GM19351 (cell line): Measurements from ENCODE around the gene RFFL.
A peak's percentile ranks its signal among the peaks of the same experiment; 100 is the strongest.
"Not testable (repeated sequence)": the region's sequence is repeated elsewhere in the genome, so short reads cannot be mapped to it uniquely, and the experiment has no call there.

ENCODE experiments used
- ATAC-seq: cut with Tn5 transposase; IDR thresholded peaks from one replicate; pipeline ENCODE4 v1.9.1; 2021; ENCODE audit warnings: mild to moderate bottlenecking, moderate library complexity; ENCODE audit not compliant: unreplicated experiment

Gene RFFL, protein sequence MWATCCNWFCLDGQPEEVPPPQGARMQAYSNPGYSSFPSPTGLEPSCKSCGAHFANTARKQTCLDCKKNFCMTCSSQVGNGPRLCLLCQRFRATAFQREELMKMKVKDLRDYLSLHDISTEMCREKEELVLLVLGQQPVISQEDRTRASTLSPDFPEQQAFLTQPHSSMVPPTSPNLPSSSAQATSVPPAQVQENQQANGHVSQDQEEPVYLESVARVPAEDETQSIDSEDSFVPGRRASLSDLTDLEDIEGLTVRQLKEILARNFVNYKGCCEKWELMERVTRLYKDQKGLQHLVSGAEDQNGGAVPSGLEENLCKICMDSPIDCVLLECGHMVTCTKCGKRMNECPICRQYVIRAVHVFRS

DNA sequence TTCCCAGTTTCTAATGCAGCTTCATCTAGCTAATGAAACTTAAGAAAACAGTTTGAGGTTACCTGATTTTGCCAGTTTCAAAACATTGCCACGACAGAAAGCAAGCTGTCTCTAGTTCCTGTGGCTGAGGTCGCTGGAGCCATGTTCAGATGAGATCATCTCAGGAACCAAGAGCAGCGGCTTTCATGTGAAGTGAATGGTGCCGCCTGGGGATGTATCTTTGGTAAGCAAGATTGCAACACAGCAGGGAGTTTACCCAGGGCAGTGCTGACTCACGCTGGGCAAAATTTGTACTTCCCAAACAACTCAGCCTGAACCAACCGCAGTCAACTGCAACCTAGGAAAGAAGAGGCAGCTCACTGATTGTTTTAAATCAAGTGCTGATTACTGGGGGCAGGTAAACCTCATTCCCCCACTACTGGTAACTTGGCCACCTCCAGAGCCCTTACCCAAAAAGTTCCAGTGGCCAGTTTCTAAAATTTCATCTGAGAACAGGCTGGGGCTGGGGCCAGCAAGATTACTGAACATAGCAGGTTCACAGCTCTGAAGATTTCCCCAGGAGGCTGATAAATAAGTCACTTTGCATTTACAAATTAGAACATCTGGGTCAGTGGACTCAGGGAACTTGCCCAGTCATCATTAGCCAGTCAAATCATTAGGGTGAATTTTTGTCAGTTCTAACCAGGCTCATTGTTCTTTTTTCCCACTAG lies at the start of gene RFFL:
TSS of gene RFFL (minus strand) at position 194 of the 710 bp plus-strand sequence. CDS start 37,154 bp downstream, outside the sequence.
- peak; percentile 90 for ATAC-seq

DNA sequence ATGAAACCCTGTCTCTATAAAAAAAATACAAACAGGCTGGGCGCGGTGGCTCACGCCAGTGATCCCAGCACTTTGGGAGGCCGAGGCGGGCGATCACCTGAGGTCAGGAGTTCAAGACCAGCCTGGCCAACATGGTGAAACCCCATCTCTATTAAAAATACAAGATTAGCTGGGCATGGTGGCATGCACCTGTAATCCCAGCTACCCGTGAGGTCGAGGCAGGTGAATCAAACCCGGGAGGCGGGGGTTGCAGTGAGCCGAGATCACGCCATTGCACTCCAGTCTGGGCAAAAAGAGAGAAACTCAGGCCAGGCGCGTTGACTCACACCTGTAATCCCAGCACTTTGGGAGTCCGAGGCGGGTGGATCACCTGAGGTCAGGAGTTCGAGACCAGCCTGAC lies 47.3 kb upstream of the RFFL start:
- ATAC-seq = not testable (repeated sequence)

- no peak for ATAC-seq
These were observed 41.4 kb upstream of the RFFL start for GRCh38 chr17:35104844-35105450.

DNA sequence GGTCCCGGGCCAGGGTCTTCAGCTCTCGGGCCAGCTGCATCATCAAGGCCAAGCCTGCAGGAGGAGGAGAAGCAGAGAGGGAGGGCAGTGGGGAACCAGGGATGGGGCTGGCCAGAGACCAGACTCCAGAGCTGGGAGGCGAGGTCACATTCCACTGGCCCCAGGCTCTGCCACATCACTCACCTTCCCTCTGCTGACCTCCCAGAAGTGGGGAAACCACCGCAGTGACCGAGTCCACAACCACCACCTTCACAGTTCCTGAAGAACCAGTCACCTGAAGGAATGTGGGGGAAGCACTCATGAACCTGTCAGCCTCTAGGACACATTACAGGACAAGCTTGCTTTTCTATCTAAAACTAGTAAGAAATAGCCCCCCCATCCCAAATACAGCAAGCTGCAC lies 39.8 kb upstream of the RFFL start:
- no peak for ATAC-seq

DNA sequence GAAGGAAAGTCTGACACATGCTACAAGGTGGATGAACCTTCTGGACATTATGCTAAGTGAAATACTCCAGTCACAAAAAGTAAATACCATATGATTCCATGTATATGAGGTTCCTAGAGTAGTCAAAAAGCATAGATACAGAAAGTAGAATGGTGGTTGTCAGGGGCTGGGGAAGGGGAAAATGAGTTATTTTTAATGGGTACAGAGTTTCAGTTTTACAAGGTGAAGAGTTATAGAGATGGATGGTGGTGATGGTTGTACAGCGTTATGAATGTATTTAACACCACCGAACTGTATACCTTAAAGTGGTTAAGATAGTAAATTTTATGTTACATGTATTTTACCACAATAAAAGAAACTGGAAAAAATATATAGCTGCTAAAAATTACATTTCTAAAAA lies 38.2 kb upstream of the RFFL start:
- no peak for ATAC-seq

DNA sequence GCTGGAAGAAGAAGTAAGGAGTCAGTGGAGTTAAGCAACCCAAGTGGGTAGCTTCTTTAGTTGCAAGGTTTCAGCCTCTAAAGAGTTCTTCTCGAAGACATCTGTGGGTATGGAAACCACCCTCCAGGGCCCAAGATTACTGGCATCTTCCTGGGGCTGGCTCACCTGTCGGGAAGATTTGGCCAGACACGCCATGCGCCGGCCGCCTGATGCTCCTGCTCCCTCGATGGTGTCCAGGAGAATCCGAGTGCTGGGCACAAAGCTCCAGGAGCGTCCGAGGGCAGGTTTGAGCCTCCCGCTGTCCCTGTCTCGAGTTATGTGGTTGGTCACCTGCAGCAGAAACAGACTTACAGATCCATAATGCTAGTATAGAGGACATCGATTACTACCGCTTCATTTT lies 37.5 kb upstream of the RFFL start:
- no peak for ATAC-seq

- ATAC-seq = no peak
These were observed 36.4 kb upstream of the RFFL start for GRCh38 chr17:35099908-35100307.

- ATAC-seq = no peak
These were observed 34.3 kb upstream of the RFFL start for GRCh38 chr17:35097776-35098175.

GRCh38 chr17:35095741-35096140 lies 32.2 kb upstream of the RFFL start:
- ATAC-seq = no peak

GRCh38 chr17:35094902-35095301 lies 31.4 kb upstream of the RFFL start:
- no peak for ATAC-seq

DNA sequence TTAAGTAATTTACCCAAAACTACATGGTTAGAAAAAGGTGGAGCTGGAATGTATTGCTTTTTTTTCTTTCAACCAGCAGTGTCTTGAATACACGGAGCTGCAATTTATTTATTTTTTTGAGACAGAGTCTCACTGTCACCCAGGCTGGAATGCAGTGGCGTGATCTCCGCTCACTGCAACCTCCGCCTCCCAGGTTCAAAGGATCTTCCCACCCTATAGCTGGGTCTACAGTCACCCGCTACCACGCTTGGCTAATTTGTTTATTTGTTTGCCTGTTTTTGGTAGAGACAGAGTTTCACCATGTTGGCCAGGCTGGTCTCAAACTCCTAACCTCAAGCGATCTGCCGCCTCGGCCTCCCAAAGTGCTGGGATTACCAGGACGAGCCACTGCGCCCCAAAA lies 27.2 kb upstream of the RFFL start:
- not testable (repeated sequence) for ATAC-seq

GRCh38 chr17:35089586-35090296 lies 26.2 kb upstream of the RFFL start:
- peak; percentile 22 for ATAC-seq

DNA sequence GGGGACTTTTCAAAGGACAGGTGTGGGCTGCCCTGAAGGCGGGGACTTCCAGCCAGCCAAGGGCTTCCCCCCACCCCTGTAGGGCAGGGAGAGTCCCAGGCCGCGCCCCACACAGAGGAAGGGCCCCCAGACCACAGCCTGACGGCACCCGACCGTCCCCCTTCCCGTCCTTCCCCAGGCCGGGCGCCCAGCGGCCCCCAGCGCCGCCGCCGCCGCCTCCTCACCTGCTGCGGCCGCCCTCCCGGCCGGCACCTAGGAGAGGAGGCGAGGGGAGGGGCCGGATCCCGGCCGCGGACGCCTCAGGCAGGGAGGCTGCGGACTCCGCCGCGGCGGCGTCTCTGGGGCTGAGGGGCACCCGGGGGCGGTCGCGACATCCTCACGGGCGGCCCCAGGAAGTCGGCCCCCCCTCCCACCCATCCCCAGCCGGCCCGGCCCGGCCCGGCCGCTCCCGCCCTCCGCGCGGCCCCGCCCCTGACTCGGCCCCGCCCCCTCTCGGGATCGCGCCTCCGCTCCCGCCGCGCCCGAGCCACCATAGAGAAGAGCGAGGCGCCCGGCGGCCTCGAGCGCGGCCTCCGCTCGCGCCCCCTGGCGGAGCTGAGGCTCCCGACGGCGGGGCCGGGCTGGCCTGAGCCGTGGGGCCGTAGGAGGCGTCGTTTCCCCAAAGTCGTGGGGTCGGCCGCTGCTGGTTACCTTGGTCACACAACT lies 25.5 kb upstream of the RFFL start:
- peak; percentile 64 for ATAC-seq

DNA sequence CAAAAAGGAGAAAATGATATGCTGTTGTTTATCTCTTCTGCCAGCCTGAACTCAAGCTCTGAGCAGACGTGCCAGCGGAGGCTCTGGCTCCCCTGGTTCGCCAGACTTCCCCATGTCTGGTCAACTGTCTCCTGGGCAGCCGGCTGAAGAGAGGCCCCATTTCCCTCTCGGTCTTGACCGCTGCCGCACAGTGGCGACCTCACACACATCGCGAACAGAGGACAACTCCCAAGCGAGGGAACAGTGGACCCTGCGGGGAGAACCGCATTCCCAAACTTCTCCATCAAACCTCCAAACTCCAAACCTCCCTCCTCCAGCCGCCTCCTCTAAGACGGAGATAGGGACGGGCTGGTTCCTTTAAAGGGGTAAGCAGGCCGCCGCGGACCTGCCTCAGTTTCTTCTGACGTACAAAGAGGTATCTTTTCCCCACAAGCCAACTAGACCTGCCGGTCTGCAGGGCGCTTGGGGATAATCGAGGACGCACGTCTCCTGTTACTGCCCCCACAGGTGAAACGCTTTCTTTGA lies 24.9 kb upstream of the RFFL start:
- peak; percentile 21 for ATAC-seq

DNA sequence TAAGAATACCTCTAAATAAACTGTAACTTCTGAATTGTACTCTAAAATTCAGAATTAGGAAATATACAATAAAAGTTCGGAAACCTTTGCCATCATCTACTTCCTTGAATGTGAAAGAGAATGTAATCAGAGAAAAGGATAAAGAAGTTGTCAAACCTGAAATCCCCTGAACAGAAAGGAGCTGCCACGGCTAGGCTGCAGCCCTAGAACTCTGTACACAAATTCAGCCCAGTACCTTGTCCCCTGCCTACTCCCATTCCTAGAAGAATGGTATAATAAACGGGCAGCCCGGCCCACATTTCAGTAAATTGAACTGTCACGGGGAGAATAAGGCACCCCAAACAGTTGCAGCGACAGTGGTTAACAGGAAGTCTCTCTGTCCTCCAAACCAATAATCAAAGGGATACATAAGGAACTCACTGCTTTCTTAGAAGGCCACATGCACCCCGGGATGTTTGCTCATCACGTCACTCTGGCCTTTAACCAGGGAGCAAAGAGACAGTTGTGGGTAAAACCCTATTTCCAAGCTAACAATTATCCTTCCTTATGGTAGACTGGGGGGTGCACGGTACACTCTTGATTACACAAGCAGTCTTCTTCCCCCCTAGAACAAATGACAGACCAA lies 24.3 kb upstream of the RFFL start:
- ATAC-seq = no peak

DNA sequence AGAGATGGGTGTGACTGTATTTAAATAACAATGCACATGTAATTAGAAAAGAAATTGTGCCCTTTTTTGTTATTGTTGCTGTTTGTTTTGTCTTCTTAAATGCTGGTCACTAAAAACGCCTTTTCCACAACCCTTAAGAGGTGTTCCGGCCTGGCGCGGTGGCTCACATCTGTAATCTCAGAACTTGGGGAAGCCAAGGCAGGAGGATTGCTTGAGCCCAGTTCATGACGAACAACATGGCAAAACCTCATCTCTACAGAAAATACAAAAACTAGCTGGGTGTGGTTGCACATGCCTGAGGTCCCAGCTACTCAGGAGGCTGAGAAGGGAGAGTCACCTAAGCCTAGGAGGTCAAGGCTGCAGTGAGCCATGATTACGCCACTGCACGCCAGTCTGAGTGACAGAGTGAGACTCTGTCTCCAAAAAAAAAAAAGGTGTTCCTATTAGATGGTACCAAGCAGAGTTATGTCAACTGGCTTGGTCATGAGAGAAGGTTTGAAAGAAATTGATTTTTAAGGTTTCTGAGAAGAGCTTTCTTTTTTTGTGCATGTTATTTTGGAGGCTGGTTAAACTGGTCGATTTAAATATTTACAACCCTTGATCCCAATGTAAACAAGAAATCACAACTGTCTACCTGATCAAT lies 23.5 kb upstream of the RFFL start:
- ATAC-seq = no peak

GRCh38 chr17:35086164-35086563 lies 22.7 kb upstream of the RFFL start:
- no peak for ATAC-seq

DNA sequence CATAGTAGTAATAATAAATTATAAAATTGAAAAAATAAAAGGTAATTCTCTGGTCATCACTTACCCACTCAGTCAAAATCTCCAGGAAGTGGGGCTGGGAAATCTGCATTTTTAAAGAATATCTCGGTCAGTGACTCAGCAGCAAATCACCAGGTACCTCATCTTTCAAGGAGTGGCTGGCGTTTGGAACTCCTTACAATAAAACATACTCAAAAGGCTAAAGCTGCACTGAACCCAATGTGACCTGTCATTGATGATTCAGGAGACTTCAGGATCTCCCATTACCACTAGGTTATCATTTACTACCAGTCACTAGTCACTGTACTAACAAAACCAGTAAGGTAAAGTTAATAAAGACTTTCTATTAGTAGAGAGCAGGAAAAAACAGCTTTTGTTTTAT lies 21.5 kb upstream of the RFFL start:
- no peak for ATAC-seq

DNA sequence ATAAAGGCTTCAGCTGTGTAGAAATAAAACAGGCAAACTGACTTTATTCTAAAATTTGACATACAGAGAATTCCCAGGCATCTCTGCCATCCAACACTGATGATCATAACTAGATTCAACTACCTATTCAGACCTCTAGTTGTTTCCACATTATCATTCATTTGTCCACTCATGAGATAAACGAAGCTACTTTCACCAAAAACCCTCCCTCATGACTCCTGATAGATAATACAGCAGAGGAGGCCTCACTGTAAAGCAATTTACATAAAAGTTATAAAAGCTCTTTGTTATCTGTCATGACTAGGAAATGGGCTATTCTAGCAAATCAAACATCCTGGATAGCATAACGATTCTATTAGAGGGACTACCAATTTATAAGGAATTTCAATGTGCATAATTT lies 19.6 kb upstream of the RFFL start:
- no peak for ATAC-seq
